ENCODE measurements around the gene DCC. TPM values are rescaled to one million over a fixed set of nuclear protein-coding genes. Genes with fewer than 3 reads are reported as not detected.

The DCC gene
- total RNA-seq, 2 experiments from 2014 or later = not detected

DNA sequence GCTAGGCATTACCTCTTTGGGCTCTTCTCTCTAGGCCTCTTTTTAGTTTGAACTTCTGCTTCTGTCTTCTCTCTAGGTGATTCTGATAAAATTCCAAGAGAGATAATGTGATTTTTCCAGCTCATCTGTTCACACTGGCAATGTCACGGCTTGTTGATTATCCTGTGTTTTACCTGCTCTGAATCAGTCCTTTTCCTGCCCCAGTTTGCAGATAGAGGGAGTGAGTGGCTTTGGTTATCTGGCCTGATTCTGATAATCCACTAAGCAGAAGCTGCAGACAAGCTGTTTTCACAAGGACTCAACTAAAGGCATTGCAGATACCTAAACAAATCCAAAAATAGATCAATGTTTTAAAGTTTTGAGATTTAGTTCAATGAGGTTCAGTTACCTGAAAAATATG, 111.9 kb downstream of the DCC start:
- no peak overlapping the region for H3K27ac Mint-ChIP-seq
- H3K9me3 Mint-ChIP-seq = no peaks in the 10 kb centered on the region
- CTCF ChIA-PET = no interaction called here
- POLR2A ChIA-PET = no interaction called here
- DNase-seq = no peak
- H3K4me1 Mint-ChIP-seq = no peaks in the 10 kb centered on the region
- H3K4me3 Mint-ChIP-seq = no peak overlapping the region
- no peaks in the 10 kb centered on the region for H3K27me3 Mint-ChIP-seq
- no peaks in the 10 kb centered on the region for H3K36me3 Mint-ChIP-seq (ENCODE audit: low read depth)

DNA sequence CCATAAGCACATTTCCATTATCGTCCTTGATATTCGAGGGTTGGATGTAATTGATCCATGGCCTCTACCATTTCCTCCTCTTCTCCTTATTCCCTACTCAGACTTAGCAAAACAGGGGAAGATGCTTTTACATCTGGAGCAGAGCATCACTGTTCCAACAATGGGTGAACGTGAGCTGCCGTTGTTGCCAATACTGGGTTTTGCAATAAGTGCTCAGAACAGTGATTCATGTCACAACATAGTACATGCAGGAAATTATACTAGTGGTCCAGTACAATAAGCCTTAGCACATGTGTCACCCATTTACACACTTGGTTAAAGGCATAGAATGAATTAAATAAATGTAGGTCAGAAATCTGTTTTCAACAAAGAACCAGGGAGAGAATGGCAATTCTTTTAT, 112.4 kb downstream of the DCC start:
- CTCF ChIA-PET = no interaction called here
- H3K36me3 Mint-ChIP-seq (ENCODE audit: low read depth) = no peaks in the 10 kb centered on the region
- H3K4me1 Mint-ChIP-seq = no peaks in the 10 kb centered on the region
- no peaks in the 10 kb centered on the region for H3K27me3 Mint-ChIP-seq
- no peaks in the 10 kb centered on the region for H3K9me3 Mint-ChIP-seq
- H3K27ac Mint-ChIP-seq = no peak overlapping the region
- H3K4me3 Mint-ChIP-seq = no peak overlapping the region
- POLR2A ChIA-PET = no interaction called here
- DNase-seq = no peak

DNA sequence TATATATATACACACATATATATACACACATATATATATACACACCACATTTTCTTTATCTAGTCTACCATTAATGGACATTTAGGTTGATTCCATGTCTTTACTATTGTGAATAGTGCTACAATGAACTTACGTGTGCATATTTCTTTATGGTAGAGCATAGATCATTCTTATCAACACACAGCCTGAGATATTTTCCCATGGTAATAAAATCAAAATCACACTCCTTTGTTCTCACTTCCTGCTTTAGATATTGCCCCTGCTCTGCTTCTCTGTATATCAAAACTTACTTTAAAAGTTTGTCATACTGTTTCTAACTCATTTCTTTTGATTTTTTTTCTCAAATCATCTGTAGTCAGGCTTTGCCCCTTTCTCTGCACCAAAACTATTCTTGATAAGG, 119.9 kb downstream of the DCC start:
- Mint-ChIP-seq H3K27me3 (no peaks in the 10 kb centered on the region), H3K9me3 (peaks cover 6% of the 10 kb centered on the region), H3K36me3 (ENCODE audit: low read depth) (no peaks in the 10 kb centered on the region), H3K4me3 (no peak overlapping the region), H3K27ac (no peak overlapping the region), H3K4me1 (no peaks in the 10 kb centered on the region)
- CTCF ChIA-PET = no interaction called here
- DNase-seq = no peak
- POLR2A ChIA-PET = no interaction called here

- ChIA-PET CTCF (no interaction called here), POLR2A (no interaction called here)
- no peak overlapping the region for H3K4me3 Mint-ChIP-seq
- no peaks in the 10 kb centered on the region for H3K27me3 Mint-ChIP-seq
- no peak overlapping the region for H3K27ac Mint-ChIP-seq
- no peak for DNase-seq
- no peaks in the 10 kb centered on the region for H3K4me1 Mint-ChIP-seq
- no peaks in the 10 kb centered on the region for H3K36me3 Mint-ChIP-seq (ENCODE audit: low read depth)
- H3K9me3 Mint-ChIP-seq = peaks cover 6% of the 10 kb centered on the region
These were observed 122.9 kb downstream of the DCC start for GRCh38 chr18:52462853-52463252.

- H3K27me3 Mint-ChIP-seq = no peaks in the 10 kb centered on the region
- no peak overlapping the region for H3K4me3 Mint-ChIP-seq
- no peak overlapping the region for H3K27ac Mint-ChIP-seq
- peaks cover 6% of the 10 kb centered on the region for H3K9me3 Mint-ChIP-seq
- H3K36me3 Mint-ChIP-seq (ENCODE audit: low read depth) = no peaks in the 10 kb centered on the region
- DNase-seq = no peak
- POLR2A ChIA-PET = no interaction called here
- CTCF ChIA-PET = no interaction called here
- H3K4me1 Mint-ChIP-seq = no peaks in the 10 kb centered on the region
These were observed 125.4 kb downstream of the DCC start for GRCh38 chr18:52465391-52465790.

GRCh38 chr18:52468496-52468895, 128.5 kb downstream of the DCC start:
- H3K36me3 Mint-ChIP-seq (ENCODE audit: low read depth) = no peaks in the 10 kb centered on the region
- no peaks in the 10 kb centered on the region for H3K27me3 Mint-ChIP-seq
- POLR2A ChIA-PET = no interaction called here
- CTCF ChIA-PET = no interaction called here
- no peaks in the 10 kb centered on the region for H3K9me3 Mint-ChIP-seq
- H3K4me1 Mint-ChIP-seq = no peaks in the 10 kb centered on the region
- no peak overlapping the region for H3K27ac Mint-ChIP-seq
- DNase-seq = no peak
- no peak overlapping the region for H3K4me3 Mint-ChIP-seq

- no peaks in the 10 kb centered on the region for H3K9me3 Mint-ChIP-seq
- H3K4me3 Mint-ChIP-seq = no peak overlapping the region
- DNase-seq = no peak
- no peaks in the 10 kb centered on the region for H3K36me3 Mint-ChIP-seq (ENCODE audit: low read depth)
- POLR2A ChIA-PET = no interaction called here
- H3K27me3 Mint-ChIP-seq = no peaks in the 10 kb centered on the region
- CTCF ChIA-PET = no interaction called here
- H3K27ac Mint-ChIP-seq = no peak overlapping the region
- H3K4me1 Mint-ChIP-seq = no peaks in the 10 kb centered on the region
These were observed 135.3 kb downstream of the DCC start for GRCh38 chr18:52475325-52475724.

- POLR2A ChIA-PET = no interaction called here
- H3K27me3 Mint-ChIP-seq = no peaks in the 10 kb centered on the region
- H3K27ac Mint-ChIP-seq = no peak overlapping the region
- no peak for DNase-seq
- no peaks in the 10 kb centered on the region for H3K4me1 Mint-ChIP-seq
- CTCF ChIA-PET = no interaction called here
- peaks cover 4% of the 10 kb centered on the region for H3K9me3 Mint-ChIP-seq
- H3K36me3 Mint-ChIP-seq (ENCODE audit: low read depth) = no peaks in the 10 kb centered on the region
- H3K4me3 Mint-ChIP-seq = no peak overlapping the region
These were observed 141.1 kb downstream of the DCC start for GRCh38 chr18:52481116-52481515.

DNA sequence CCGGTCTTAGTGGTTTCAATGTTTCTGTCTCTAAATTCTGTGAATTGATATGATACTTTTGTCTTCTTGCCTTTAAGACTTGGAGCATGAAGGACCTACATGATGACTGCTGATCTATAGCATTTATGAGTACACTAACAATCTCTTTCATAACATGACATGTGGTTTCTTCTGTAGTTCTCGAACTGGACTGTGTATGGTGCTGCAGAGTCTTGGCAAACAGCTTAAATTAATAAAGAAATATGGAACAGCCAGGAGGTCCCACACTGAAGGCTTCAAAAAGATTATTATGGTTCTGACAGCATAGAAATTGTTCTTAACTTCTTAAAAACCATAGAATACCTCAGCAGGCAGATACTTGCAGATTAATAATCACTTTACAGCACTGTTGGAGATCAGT, 145.0 kb downstream of the DCC start:
- Mint-ChIP-seq H3K27ac (no peak overlapping the region), H3K9me3 (peaks cover 8% of the 10 kb centered on the region), H3K36me3 (ENCODE audit: low read depth) (no peaks in the 10 kb centered on the region), H3K4me3 (no peak overlapping the region), H3K4me1 (no peaks in the 10 kb centered on the region), H3K27me3 (no peaks in the 10 kb centered on the region)
- CTCF ChIA-PET = no interaction called here
- no peak for DNase-seq
- POLR2A ChIA-PET = no interaction called here

GRCh38 chr18:52486052-52486451, 146.1 kb downstream of the DCC start:
- no peaks in the 10 kb centered on the region for H3K4me1 Mint-ChIP-seq
- ChIA-PET POLR2A (no interaction called here), CTCF (no interaction called here)

GRCh38 chr18:52489396-52490306, 149.7 kb downstream of the DCC start:
- Mint-ChIP-seq H3K27me3 (no peaks in the 10 kb centered on the region), H3K4me1 (no peaks in the 10 kb centered on the region), H3K4me3 (no peak overlapping the region), H3K27ac (no peak overlapping the region), H3K9me3 (peaks cover 12% of the 10 kb centered on the region), H3K36me3 (ENCODE audit: low read depth) (no peaks in the 10 kb centered on the region)
- CTCF ChIA-PET = no interaction called here
- no peak for DNase-seq
- POLR2A ChIA-PET = no interaction called here

More at GRCh38 chr18:52486052-52486451, 146.1 kb downstream of the DCC start:
- no peaks in the 10 kb centered on the region for H3K36me3 Mint-ChIP-seq (ENCODE audit: low read depth)
- no peak for DNase-seq
- H3K27ac Mint-ChIP-seq = no peak overlapping the region
- peaks cover 8% of the 10 kb centered on the region for H3K9me3 Mint-ChIP-seq
- no peak overlapping the region for H3K4me3 Mint-ChIP-seq
- H3K27me3 Mint-ChIP-seq = no peaks in the 10 kb centered on the region

- H3K27me3 Mint-ChIP-seq = no peaks in the 10 kb centered on the region
- no peaks in the 10 kb centered on the region for H3K4me1 Mint-ChIP-seq
- DNase-seq = no peak
- no peaks in the 10 kb centered on the region for H3K36me3 Mint-ChIP-seq (ENCODE audit: low read depth)
- H3K9me3 Mint-ChIP-seq = peaks cover 13% of the 10 kb centered on the region
- H3K4me3 Mint-ChIP-seq = no peak overlapping the region
- H3K27ac Mint-ChIP-seq = no peak overlapping the region
- CTCF ChIA-PET = no interaction called here
- POLR2A ChIA-PET = no interaction called here
These were observed 156.4 kb downstream of the DCC start for GRCh38 chr18:52496426-52496825.

DNA sequence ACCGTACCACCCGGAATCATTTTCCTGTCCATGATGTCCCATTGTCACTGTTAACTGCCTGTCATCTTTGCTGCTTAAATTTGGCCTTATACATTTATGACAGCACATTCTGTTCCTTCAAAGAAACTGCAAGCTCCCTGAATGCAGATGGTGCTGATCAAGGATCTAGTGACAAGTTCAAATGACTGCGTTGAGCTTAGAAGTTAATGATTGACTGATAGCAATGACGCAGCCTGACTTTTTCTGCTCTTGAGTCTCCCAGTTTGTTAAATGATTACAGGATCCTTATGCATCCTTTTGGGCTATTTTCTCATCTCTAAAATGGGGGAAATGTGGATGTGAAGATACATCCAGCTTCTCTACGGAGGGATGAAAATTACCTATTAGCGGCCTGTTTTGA, 159.0 kb downstream of the DCC start:
- no peak overlapping the region for H3K4me3 Mint-ChIP-seq
- POLR2A ChIA-PET = no interaction called here
- H3K27me3 Mint-ChIP-seq = no peaks in the 10 kb centered on the region
- DNase-seq = no peak
- H3K4me1 Mint-ChIP-seq = no peaks in the 10 kb centered on the region
- no peaks in the 10 kb centered on the region for H3K36me3 Mint-ChIP-seq (ENCODE audit: low read depth)
- CTCF ChIA-PET = no interaction called here
- peaks cover 13% of the 10 kb centered on the region for H3K9me3 Mint-ChIP-seq
- H3K27ac Mint-ChIP-seq = no peak overlapping the region

DNA sequence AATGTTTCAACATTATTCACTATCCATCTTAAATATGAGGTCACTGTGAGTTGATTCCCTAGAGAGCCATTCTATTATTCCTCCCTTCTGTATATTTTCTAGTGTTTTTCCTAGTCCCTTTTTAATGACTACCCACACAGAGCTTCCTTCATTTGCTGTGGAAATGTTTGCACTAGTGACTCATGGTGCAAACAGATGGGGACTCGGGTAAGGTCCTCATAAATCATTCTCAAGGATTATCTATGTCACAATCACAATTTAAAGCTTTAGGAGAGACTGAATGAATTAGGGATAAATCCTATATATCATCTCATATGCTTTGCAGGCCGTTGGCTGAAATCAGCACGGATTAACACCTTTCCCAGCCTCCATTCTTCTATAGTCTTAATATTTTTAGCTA, 159.6 kb downstream of the DCC start:
- Mint-ChIP-seq H3K27ac (no peak overlapping the region), H3K9me3 (peaks cover 13% of the 10 kb centered on the region), H3K4me1 (no peaks in the 10 kb centered on the region), H3K36me3 (ENCODE audit: low read depth) (no peaks in the 10 kb centered on the region), H3K4me3 (no peak overlapping the region), H3K27me3 (no peaks in the 10 kb centered on the region)
- no peak for DNase-seq
- POLR2A ChIA-PET = no interaction called here
- CTCF ChIA-PET = no interaction called here

All from activated CD4-positive, alpha-beta memory T cell treated with anti-CD3 and anti-CD28 coated beads, Interleukin-2, amount 10 ng/mL, durations not matched to agents 7 days and 5 days (primary cell).